NB4 (cell line): Measurements from ENCODE around the gene TRABD2B.

Source experiments
- POLR2A ChIP-seq: IDR thresholded peaks from 2 replicates; pipeline ENCODE4 v1.6.1; 2011; ENCODE audit warnings: mild to moderate bottlenecking; ENCODE audit not compliant: insufficient read length; ENCODE audit errors: extremely low read depth
- TF ChIP-seq, protein P1 (sequence below): IDR thresholded peaks from one replicate; pipeline ENCODE4 v1.5.1; 2012; ENCODE audit warnings: low read depth, low read length
- TF ChIP-seq, protein P2 (sequence below): IDR thresholded peaks from 2 replicates; pipeline ENCODE4 v1.6.1; 2011; ENCODE audit warnings: low read depth, low read length

DNA sequence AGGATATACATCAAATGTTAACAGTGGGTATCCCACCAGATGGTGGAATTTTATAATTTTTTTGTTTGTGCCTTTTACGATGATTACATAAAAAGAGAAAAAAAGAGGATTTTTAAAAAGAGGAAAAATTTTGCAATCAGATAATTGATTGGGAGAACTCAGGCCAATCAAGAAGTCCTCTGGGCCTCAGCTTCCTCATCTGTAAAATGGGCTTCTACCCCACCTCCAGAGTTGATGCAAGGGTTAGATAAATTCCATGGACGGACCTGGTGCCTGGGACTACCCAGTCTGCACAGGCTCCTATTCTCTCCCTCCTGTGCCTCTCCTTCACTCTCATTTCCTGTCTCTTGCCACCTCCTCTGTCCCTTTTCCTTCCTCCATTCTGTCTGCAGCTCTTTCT, 88.9 kb downstream of the TRABD2B start:
- TF ChIP-seq, protein P1, sequence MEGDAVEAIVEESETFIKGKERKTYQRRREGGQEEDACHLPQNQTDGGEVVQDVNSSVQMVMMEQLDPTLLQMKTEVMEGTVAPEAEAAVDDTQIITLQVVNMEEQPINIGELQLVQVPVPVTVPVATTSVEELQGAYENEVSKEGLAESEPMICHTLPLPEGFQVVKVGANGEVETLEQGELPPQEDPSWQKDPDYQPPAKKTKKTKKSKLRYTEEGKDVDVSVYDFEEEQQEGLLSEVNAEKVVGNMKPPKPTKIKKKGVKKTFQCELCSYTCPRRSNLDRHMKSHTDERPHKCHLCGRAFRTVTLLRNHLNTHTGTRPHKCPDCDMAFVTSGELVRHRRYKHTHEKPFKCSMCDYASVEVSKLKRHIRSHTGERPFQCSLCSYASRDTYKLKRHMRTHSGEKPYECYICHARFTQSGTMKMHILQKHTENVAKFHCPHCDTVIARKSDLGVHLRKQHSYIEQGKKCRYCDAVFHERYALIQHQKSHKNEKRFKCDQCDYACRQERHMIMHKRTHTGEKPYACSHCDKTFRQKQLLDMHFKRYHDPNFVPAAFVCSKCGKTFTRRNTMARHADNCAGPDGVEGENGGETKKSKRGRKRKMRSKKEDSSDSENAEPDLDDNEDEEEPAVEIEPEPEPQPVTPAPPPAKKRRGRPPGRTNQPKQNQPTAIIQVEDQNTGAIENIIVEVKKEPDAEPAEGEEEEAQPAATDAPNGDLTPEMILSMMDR, result no peak
- no peak for TF ChIP-seq POLR2A
- TF ChIP-seq, protein P2, sequence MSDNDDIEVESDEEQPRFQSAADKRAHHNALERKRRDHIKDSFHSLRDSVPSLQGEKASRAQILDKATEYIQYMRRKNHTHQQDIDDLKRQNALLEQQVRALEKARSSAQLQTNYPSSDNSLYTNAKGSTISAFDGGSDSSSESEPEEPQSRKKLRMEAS, result no peak
